SK-N-SH (cell line): Measurements from ENCODE around the gene GULP1. TPM values are rescaled to one million over a fixed set of nuclear protein-coding genes. Genes with fewer than 3 reads are reported as not detected.

ENCODE experiments used
- CTCF ChIA-PET: fragments of 300-600, 350-600 bp; formaldehyde crosslinking; extraction: SDS; loops from one replicate; lab custom pipeline; 2021; lab: Yijun Ruan, JAX
- POLR2A ChIA-PET: fragments of 350-600 bp; sonication (Branson Sonifier 250); formaldehyde crosslinking; extraction: SDS; loops from one replicate; lab custom pipeline; 2020; ENCODE audit warnings: antibody characterized with exemption, inconsistent platforms; lab: Yijun Ruan, JAX
- DNase-seq: peaks from one replicate; pipeline ENCODE4 v3.0.0; 2012
- H2AFZ ChIP-seq: fragments of 200-600 bp; sonication (generic); 2 replicates; pipeline ENCODE4 v1.8.1; 2016; ENCODE audit warnings: antibody characterized with exemption, mild to moderate bottlenecking, low read depth
- H3F3A ChIP-seq: fragments of 200-600 bp; sonication (generic); replicated peaks from 2 replicates; pipeline ENCODE3; 2016; ENCODE audit warnings: antibody characterized with exemption, mild to moderate bottlenecking; ENCODE audit not compliant: insufficient read depth
- H3K27ac ChIP-seq, 2 experiments: fragments of 200-500 bp in 1 of 2; fragments of 200-600 bp in 1 of 2; sonication (Bioruptor generic) in 1 of 2; sonication (generic), shearing (Covaris generic) in 1 of 2; 2 replicates each; pipeline versions ENCODE4 v1.5.1 to v1.6.1; 2014 to 2016; ENCODE audit warnings: low read depth in 2 of 2, inconsistent platforms in 1 of 2, low read length in 1 of 2, mild to moderate bottlenecking in 1 of 2, mixed read lengths in 1 of 2
- H3K27me3 ChIP-seq: fragments of 200-600 bp; sonication (generic), shearing (Covaris generic); 2 replicates; pipeline ENCODE4 v1.6.1; 2016; ENCODE audit warnings: mixed run types; ENCODE audit not compliant: insufficient read depth
- H3K36me3 ChIP-seq, 2 experiments: fragments of 200-500 bp in 1 of 2; fragments of 200-600 bp in 1 of 2; sonication (Bioruptor generic) in 1 of 2; sonication (generic) in 1 of 2; replicated peaks in 1 of 2; 2 replicates each; pipeline versions ENCODE3 to v1.5.1; 2014 to 2016; ENCODE audit warnings: low read length in 1 of 2, mild to moderate bottlenecking in 1 of 2; ENCODE audit not compliant: insufficient read depth in 2 of 2, control insufficient read depth in 1 of 2
- H3K4me1 ChIP-seq, 2 experiments: fragments of 200-500 bp in 1 of 2; fragments of 200-600 bp in 1 of 2; sonication (Bioruptor generic) in 1 of 2; sonication (generic), shearing (Covaris generic) in 1 of 2; 2 replicates each; pipeline versions ENCODE4 v1.5.1 to v1.6.1; 2014 to 2016; ENCODE audit warnings: low read depth in 1 of 2, low read length in 1 of 2, mixed run types in 1 of 2; ENCODE audit not compliant: insufficient read depth in 2 of 2, control insufficient read depth in 1 of 2
- H3K4me2 ChIP-seq: fragments of 200-600 bp; sonication (generic), shearing (Covaris generic); 2 replicates; pipeline ENCODE4 v1.6.1; 2017; ENCODE audit warnings: mixed run types
- H3K4me3 ChIP-seq, 2 experiments: fragments of 200-500 bp in 1 of 2; fragments of 200-600 bp in 1 of 2; sonication (Bioruptor generic) in 1 of 2; sonication (generic), shearing (Covaris generic) in 1 of 2; 2 replicates each; pipeline versions ENCODE4 v1.5.1 to v1.8.1; 2014 to 2016; ENCODE audit warnings: low read depth in 2 of 2, inconsistent platforms in 1 of 2, low read length in 1 of 2, mild to moderate bottlenecking in 1 of 2, mixed read lengths in 1 of 2, moderate library complexity in 1 of 2
- H3K79me2 ChIP-seq: fragments of 200-600 bp; sonication (generic); 2 replicates; pipeline ENCODE4 v1.8.1; 2017; ENCODE audit warnings: mild to moderate bottlenecking; ENCODE audit not compliant: insufficient read depth
- H3K9ac ChIP-seq: fragments of 200-600 bp; sonication (generic); 2 replicates; pipeline ENCODE4 v1.6.1; 2017; ENCODE audit warnings: mixed run types
- H3K9me2 ChIP-seq: fragments of 200-600 bp; sonication (generic); 2 replicates; pipeline ENCODE4 v1.6.1; 2017; ENCODE audit warnings: mixed run types
- H3K9me3 ChIP-seq: fragments of 200-600 bp; sonication (generic); 2 replicates; pipeline ENCODE4 v1.6.1; 2017; ENCODE audit warnings: mixed run types, mild to moderate bottlenecking, moderate library complexity
- H4K20me1 ChIP-seq: fragments of 200-600 bp; sonication (generic); 2 replicates; pipeline ENCODE4 v1.6.1; 2017; ENCODE audit warnings: mild to moderate bottlenecking, mixed run types; ENCODE audit not compliant: insufficient read depth
- CHD2 ChIP-seq: fragments of 150-350 bp; IDR thresholded peaks from 2 replicates; pipeline ENCODE4 v1.6.1; 2018; ENCODE audit warnings: low read length; ENCODE audit not compliant: partially characterized antibody
- ELF1 ChIP-seq: IDR thresholded peaks from 2 replicates; pipeline ENCODE4 v1.4.0; 2012
- EZH2phosphoT487 ChIP-seq: fragments of 200-600 bp; sonication (generic); IDR thresholded peaks from 2 replicates; pipeline ENCODE4 v1.6.1; 2017; ENCODE audit warnings: low read depth, mixed run types, mild to moderate bottlenecking, antibody characterized with exemption, moderate library complexity, borderline replicate concordance
- FOXM1 ChIP-seq: IDR thresholded peaks from 2 replicates; pipeline ENCODE4 v1.4.0; 2012; ENCODE audit warnings: low read depth, mild to moderate bottlenecking
- MEF2A ChIP-seq: IDR thresholded peaks from 2 replicates; pipeline ENCODE4 v1.4.0; 2012; ENCODE audit warnings: low read depth, borderline replicate concordance
- NFIC ChIP-seq: IDR thresholded peaks from 2 replicates; pipeline ENCODE4 v1.4.0; 2012; ENCODE audit warnings: borderline replicate concordance
- RCOR1 ChIP-seq: fragments of 150-350 bp; IDR thresholded peaks from 2 replicates; pipeline ENCODE4 v1.6.1; 2017; ENCODE audit warnings: antibody characterized with exemption, low read length
- RXRA ChIP-seq: IDR thresholded peaks from 2 replicates; pipeline ENCODE4 v1.4.0; 2012; ENCODE audit warnings: low read depth, mild to moderate bottlenecking, borderline replicate concordance
- SMC3 ChIP-seq: IDR thresholded peaks from 2 replicates; pipeline ENCODE4 v1.6.1; 2012; ENCODE audit warnings: low read depth, low read length, improper control_type of control experiment
- TCF12 ChIP-seq: IDR thresholded peaks from 2 replicates; pipeline ENCODE4 v1.4.0; 2012
- YY1 ChIP-seq: IDR thresholded peaks from 2 replicates; pipeline ENCODE4 v1.4.0; 2012; ENCODE audit warnings: low read depth, mild to moderate bottlenecking
- WGBS: methylation state at CpG from one replicate; pipeline ENCODE4 v1.1.6; 2017; ENCODE audit warnings: low lambda C conversion rate; 5-methylcytosine and 5-hydroxymethylcytosine counted together
- polyA plus RNA-seq, 3 experiments: library from polyadenylated mRNA; depleted of rRNA; stranded (reverse); fragments of >200 nt; gene quantifications; 2 replicates each; pipeline ENCODE4 v1.2.3, GENCODE V29; 2012
- TF ChIP-seq, protein P1 (sequence below): IDR thresholded peaks from 2 replicates; pipeline ENCODE4 v1.4.0; 2012; ENCODE audit warnings: low read depth, borderline replicate concordance
- TF ChIP-seq, protein P2 (sequence below): IDR thresholded peaks from 2 replicates; pipeline ENCODE4 v1.4.0; 2012; ENCODE audit warnings: low read depth
- TF ChIP-seq, protein P3 (sequence below): fragments of 200-600 bp; sonication (generic); IDR thresholded peaks from 2 replicates; pipeline ENCODE4 v1.6.1; 2017; ENCODE audit warnings: antibody characterized with exemption, mild to moderate bottlenecking, moderate library complexity

Gene GULP1
- polyA plus RNA-seq, 1 of the 3 experiments (the other 2 are of a cell fraction), result 33.8 TPM

DNA sequence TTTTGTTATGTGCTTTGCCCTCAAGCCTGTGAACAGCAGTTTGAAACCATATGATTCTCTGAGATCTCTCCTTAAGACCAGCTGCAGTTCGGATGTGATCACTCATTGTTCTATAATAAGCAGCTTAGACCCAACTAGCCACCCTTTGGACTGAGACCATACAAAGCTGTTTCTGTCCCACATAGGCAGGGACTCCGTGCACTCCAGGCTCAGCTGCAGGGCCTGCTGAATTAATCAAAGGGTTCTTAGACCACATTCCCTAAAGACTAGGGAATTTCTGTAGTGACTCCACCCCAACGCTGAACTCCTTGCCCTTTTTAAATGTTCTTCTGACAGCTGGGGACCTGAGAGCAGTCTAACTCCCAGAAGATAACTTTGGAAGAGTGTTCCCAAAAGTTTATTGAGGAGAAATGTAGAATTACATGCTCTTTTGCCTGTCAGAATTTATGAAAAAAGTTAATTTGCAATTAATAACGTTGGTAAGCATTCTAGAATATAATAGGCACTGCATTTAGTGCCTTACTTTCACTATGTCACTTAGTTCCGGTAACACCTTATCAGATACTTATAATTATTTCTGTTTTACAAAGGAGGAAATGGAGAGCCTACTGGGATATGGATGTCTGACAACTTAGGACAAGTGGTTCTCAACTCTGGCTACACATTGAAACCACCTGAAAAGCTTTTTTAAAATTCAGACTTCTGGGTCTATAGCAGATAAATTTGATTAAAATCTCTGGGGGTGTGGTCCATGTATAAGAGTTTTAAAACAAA is 42.3 kb downstream of the GULP1 start:
- Histone ChIP-seq H3F3A (no peaks in the 10 kb centered on the region), H3K27ac (no peak overlapping the region; a peak in 1 of 4 replicates), H2AFZ (no peak overlapping the region), H3K9me3 (no peaks in the 10 kb centered on the region), H3K9me2 (no peaks in the 10 kb centered on the region), H3K79me2 (peaks cover 65% of the 10 kb centered on the region), H3K36me3 (peaks cover 0 to 3% of the 10 kb centered on the region in 2 experiments), H3K9ac (no peak overlapping the region), H4K20me1 (no peaks in the 10 kb centered on the region), H3K4me1 (peaks cover 0 to 9% of the 10 kb centered on the region in 2 experiments; a peak in 2 of 4 replicates), H3K4me3 (no peak overlapping the region), H3K4me2 (no peak overlapping the region), H3K27me3 (no peaks in the 10 kb centered on the region)
- POLR2A ChIA-PET, result no interaction called here
- no peak for DNase-seq
- TF ChIP-seq SMC3, result no peak
- TF ChIP-seq RCOR1, result no peak
- TF ChIP-seq, protein P1, sequence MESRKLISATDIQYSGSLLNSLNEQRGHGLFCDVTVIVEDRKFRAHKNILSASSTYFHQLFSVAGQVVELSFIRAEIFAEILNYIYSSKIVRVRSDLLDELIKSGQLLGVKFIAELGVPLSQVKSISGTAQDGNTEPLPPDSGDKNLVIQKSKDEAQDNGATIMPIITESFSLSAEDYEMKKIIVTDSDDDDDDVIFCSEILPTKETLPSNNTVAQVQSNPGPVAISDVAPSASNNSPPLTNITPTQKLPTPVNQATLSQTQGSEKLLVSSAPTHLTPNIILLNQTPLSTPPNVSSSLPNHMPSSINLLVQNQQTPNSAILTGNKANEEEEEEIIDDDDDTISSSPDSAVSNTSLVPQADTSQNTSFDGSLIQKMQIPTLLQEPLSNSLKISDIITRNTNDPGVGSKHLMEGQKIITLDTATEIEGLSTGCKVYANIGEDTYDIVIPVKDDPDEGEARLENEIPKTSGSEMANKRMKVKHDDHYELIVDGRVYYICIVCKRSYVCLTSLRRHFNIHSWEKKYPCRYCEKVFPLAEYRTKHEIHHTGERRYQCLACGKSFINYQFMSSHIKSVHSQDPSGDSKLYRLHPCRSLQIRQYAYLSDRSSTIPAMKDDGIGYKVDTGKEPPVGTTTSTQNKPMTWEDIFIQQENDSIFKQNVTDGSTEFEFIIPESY, result no peak
- TF ChIP-seq TCF12, result no peak
- TF ChIP-seq FOXM1, result no peak
- TF ChIP-seq, protein P2, sequence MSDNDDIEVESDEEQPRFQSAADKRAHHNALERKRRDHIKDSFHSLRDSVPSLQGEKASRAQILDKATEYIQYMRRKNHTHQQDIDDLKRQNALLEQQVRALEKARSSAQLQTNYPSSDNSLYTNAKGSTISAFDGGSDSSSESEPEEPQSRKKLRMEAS, result no peak
- TF ChIP-seq YY1, result no peak
- TF ChIP-seq ELF1, result no peak
- TF ChIP-seq, protein P3, sequence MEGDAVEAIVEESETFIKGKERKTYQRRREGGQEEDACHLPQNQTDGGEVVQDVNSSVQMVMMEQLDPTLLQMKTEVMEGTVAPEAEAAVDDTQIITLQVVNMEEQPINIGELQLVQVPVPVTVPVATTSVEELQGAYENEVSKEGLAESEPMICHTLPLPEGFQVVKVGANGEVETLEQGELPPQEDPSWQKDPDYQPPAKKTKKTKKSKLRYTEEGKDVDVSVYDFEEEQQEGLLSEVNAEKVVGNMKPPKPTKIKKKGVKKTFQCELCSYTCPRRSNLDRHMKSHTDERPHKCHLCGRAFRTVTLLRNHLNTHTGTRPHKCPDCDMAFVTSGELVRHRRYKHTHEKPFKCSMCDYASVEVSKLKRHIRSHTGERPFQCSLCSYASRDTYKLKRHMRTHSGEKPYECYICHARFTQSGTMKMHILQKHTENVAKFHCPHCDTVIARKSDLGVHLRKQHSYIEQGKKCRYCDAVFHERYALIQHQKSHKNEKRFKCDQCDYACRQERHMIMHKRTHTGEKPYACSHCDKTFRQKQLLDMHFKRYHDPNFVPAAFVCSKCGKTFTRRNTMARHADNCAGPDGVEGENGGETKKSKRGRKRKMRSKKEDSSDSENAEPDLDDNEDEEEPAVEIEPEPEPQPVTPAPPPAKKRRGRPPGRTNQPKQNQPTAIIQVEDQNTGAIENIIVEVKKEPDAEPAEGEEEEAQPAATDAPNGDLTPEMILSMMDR, result no peak
- TF ChIP-seq NFIC, result no peak
- TF ChIP-seq CHD2, result no peak
- TF ChIP-seq MEF2A, result no peak
- no peak for TF ChIP-seq RXRA
- TF ChIP-seq EZH2phosphoT487, result no peak
- 83% methylated on average over 5 of the region's 5 CpGs for WGBS
- CTCF ChIA-PET, result interaction anchor here (0.6 to 2.2 kb wide), 3 partner anchors 42 to 360 kb away, joined by 3 to 5 read pairs (median 4); partner anchors contain the start of gene GULP1
